AG04449 (cell line): ENCODE measurements around the gene SIRPB1.

Source experiments
- CTCF ChIA-PET: fragments of 350-600 bp; formaldehyde crosslinking; extraction: SDS; loops from one replicate; lab custom pipeline; 2021; ENCODE audit warnings: antibody characterized with exemption; lab: Yijun Ruan, JAX
- POLR2A ChIA-PET: fragments of 400-600, 350-600 bp; formaldehyde crosslinking; extraction: SDS; loops from one replicate; lab custom pipeline; 2020; ENCODE audit warnings: antibody characterized with exemption, inconsistent platforms; lab: Yijun Ruan, JAX
- DNase-seq: peaks from one replicate; pipeline ENCODE4 v3.0.0-alpha.2; 2010; ENCODE audit warnings: low read depth, low spot score
- H3K4me3 ChIP-seq: 2 replicates; pipeline ENCODE4 v1.5.1; 2011; ENCODE audit warnings: low read depth, mild to moderate bottlenecking, control low read depth, low read length
- TF ChIP-seq, protein P1 (sequence below): IDR thresholded peaks from one replicate; pipeline ENCODE4 v1.5.1; 2011; ENCODE audit warnings: mild to moderate bottlenecking, moderate library complexity, low read length, control low read depth, inconsistent platforms; ENCODE audit not compliant: insufficient read depth; ENCODE audit errors: missing control alignments

The SIRPB1 gene

DNA sequence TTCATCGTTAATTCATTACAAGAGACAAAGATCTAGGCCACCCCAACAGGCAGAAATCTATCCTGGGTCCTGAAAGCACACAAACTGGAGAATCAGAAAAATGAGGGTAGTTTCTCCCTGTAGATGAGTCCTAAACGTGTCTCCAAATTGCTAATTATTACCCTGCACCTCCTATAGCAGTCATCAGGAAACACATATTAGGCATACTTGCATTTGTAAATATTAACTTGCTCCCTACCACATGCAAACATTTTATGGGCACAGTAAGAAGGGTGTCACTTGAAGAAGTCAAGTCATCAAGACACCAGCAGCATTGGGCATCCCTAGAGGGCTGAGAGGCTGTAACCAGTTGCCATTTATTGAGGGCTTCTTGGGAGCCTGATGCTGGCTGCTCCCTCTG is 17.9 kb upstream of the SIRPB1 start:
- no peak for DNase-seq
- ChIA-PET POLR2A (no interaction called here), CTCF (no interaction called here)
- TF ChIP-seq, protein P1, sequence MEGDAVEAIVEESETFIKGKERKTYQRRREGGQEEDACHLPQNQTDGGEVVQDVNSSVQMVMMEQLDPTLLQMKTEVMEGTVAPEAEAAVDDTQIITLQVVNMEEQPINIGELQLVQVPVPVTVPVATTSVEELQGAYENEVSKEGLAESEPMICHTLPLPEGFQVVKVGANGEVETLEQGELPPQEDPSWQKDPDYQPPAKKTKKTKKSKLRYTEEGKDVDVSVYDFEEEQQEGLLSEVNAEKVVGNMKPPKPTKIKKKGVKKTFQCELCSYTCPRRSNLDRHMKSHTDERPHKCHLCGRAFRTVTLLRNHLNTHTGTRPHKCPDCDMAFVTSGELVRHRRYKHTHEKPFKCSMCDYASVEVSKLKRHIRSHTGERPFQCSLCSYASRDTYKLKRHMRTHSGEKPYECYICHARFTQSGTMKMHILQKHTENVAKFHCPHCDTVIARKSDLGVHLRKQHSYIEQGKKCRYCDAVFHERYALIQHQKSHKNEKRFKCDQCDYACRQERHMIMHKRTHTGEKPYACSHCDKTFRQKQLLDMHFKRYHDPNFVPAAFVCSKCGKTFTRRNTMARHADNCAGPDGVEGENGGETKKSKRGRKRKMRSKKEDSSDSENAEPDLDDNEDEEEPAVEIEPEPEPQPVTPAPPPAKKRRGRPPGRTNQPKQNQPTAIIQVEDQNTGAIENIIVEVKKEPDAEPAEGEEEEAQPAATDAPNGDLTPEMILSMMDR: no peak
- H3K4me3 ChIP-seq: no peak overlapping the region

DNA sequence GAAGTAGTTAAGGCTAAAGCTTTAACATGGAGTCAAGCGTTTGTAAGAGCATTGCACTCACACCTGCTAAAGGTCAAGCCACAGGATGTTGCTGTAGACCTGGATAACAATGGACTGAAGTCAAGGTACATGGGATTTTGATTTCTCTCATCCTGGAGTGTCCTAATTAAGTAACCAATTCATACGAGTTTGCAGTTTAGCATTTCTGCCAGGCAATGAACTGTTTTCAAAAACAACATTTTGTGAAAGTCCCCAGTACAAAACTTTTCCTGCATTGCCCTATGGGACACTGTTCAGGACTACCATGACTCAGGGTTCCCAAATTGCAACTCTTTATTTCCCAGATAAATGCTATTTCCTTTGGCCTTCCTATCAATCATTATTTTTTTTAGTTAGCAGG is 17.4 kb upstream of the SIRPB1 start:
- DNase-seq: no peak
- no peak overlapping the region for H3K4me3 ChIP-seq
- TF ChIP-seq, protein P1: no peak
- ChIA-PET POLR2A (no interaction called here), CTCF (no interaction called here)

DNA sequence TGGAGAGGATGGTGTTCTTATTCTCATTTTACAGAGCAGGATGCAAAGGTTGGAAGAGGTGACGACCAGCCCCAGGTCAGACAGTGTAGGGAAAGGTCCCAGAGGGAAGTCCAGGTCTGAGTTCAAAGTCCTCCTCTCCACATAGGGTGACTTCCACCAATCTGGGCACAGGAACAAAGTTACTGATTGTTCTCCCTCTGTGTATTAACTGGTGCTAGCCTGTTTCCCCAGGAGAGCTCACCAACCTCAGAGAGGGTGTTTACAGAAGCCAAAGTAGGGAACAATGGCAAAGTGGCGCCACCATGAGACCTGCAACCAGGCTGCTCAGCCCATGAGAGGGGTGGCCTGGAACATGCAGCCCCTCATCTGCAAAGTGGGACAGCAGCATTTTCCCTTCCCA is 16.8 kb upstream of the SIRPB1 start:
- no peak for DNase-seq
- no peak overlapping the region for H3K4me3 ChIP-seq
- ChIA-PET CTCF (no interaction called here), POLR2A (no interaction called here)
- TF ChIP-seq, protein P1: no peak

DNA sequence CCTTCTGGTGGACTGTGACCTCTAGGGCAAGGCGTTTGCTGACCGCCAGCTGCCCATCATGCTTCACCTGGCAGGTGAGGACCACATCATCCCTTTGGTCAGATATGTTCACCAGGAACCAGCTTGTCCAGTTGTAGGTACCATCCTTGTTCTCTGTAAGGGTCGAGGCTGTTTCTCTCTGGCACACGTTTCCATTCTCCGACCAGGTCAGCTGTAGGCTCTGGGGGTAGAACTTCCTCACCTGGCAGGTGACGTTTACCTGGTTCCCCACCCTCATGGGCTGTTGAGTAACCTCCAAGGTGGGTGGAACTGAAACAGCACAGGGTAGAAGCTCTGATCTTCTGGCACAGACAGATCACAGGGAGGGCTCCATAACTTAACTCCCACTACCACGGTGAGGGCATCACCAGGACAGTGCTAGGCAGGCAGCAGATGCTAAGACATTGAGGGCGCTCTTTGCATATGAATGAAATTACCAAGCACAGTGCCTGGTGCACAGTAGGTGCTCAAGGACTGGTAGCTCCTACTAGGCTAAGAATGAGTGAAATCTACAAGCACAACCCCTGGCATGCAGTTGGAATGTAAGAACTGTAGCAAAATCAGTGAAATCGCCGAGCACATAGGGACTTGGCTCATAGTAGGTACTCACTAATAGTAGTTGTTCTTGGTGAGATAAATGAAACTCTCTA is 15.6 kb upstream of the SIRPB1 start:
- CTCF ChIA-PET: no interaction called here

DNA sequence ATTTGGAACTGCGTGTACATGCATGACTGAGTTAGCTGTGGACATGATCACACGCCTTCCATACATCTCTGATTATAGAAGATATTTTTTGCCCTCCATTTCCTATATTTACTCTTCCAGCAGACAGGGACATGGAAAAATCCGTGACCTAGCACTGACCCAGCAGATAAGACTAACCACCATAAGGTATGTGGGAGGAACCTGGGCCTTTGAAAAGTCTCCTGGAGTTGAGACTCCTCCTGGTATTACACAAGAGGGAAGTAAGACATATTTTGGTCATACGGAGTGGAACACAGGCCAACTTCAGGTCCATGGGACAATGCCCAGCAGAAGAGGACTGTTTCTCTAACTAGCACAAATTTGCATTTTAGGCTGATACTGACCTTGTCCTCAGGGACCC is 13.7 kb upstream of the SIRPB1 start:
- H3K4me3 ChIP-seq: no peak overlapping the region
- ChIA-PET POLR2A (no interaction called here), CTCF (no interaction called here)
- no peak for DNase-seq
- TF ChIP-seq, protein P1: no peak

More for the DNA sequence above, 15.6 kb upstream of the SIRPB1 start:
- POLR2A ChIA-PET: no interaction called here
- H3K4me3 ChIP-seq: no peak overlapping the region
- DNase-seq: no peak
- TF ChIP-seq, protein P1: no peak

DNA sequence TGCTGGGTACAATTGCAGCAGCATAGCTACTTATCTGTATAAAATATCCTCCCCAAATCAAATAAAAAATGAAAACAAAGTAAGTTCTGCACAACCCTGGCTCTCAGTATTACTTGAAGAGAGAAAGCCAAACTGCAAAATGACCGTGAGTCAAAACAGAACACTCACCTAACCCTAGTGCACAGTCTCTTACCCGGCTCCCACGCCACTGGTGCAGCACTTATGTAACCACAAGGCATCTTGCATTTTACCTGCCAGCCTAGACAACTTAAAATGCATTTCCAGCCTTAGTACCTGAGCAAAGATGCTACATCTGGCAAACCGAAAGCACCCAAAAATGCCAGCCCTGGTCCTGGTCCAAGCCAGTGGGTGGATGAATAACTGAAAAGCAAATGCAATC is 12.4 kb upstream of the SIRPB1 start:
- no peak for DNase-seq
- ChIA-PET CTCF (no interaction called here), POLR2A (no interaction called here)
- TF ChIP-seq, protein P1: no peak
- no peak overlapping the region for H3K4me3 ChIP-seq
